Measurements from ENCODE around the gene L3MBTL3. TPM values are rescaled to one million over a fixed set of nuclear protein-coding genes. Genes with fewer than 3 reads are reported as not detected.
A peak's percentile ranks its signal among the peaks of the same experiment; 100 is the strongest.

The L3MBTL3 gene
- total RNA-seq, 1 donor from 2014 or later: 13.8 TPM

GRCh38 chr6:130026859-130027258, 8.5 kb downstream of the L3MBTL3 start:
- no peak for DNase-seq (ENCODE audit: low read depth)

GRCh38 chr6:130027948-130028347, 9.6 kb downstream of the L3MBTL3 start:
- no peak for DNase-seq (ENCODE audit: low read depth)

GRCh38 chr6:130029163-130029562, 10.8 kb downstream of the L3MBTL3 start:
- no peak for DNase-seq (ENCODE audit: low read depth)

GRCh38 chr6:130032758-130033340, 14.5 kb downstream of the L3MBTL3 start:
- DNase-seq (ENCODE audit: low read depth): no peak

GRCh38 chr6:130033949-130034348, 15.6 kb downstream of the L3MBTL3 start:
- no peak for DNase-seq (ENCODE audit: low read depth)

- peak; percentile 44 for DNase-seq (ENCODE audit: low read depth)
These were observed 16.2 kb downstream of the L3MBTL3 start for GRCh38 chr6:130034378-130035146.

- DNase-seq (ENCODE audit: low read depth): peak; percentile 41
These were observed 16.8 kb downstream of the L3MBTL3 start for GRCh38 chr6:130035211-130035610.

GRCh38 chr6:130037207-130037811, 18.9 kb downstream of the L3MBTL3 start:
- peak; percentile 9 for DNase-seq (ENCODE audit: low read depth)

- no peak for DNase-seq (ENCODE audit: low read depth)
These were observed 23.2 kb downstream of the L3MBTL3 start for GRCh38 chr6:130041594-130041993.

GRCh38 chr6:130043344-130043743, 25.0 kb downstream of the L3MBTL3 start:
- no peak for DNase-seq (ENCODE audit: low read depth)

GRCh38 chr6:130045622-130046021, 27.2 kb downstream of the L3MBTL3 start:
- no peak for DNase-seq (ENCODE audit: low read depth)

- DNase-seq (ENCODE audit: low read depth): no peak
These were observed 28.3 kb downstream of the L3MBTL3 start for GRCh38 chr6:130046671-130047070.

GRCh38 chr6:130047088-130047995, 29.0 kb downstream of the L3MBTL3 start:
- no peak for DNase-seq (ENCODE audit: low read depth)

- DNase-seq (ENCODE audit: low read depth): no peak
These were observed 31.8 kb downstream of the L3MBTL3 start for GRCh38 chr6:130050230-130050629.

- no peak for DNase-seq (ENCODE audit: low read depth)
These were observed 36.3 kb downstream of the L3MBTL3 start for GRCh38 chr6:130054725-130055124.

- DNase-seq (ENCODE audit: low read depth): no peak
These were observed 36.9 kb downstream of the L3MBTL3 start for GRCh38 chr6:130055271-130055670.

- DNase-seq (ENCODE audit: low read depth): no peak
These were observed 39.1 kb downstream of the L3MBTL3 start for GRCh38 chr6:130057495-130057894.

GRCh38 chr6:130063806-130064205, 45.4 kb downstream of the L3MBTL3 start:
- no peak for DNase-seq (ENCODE audit: low read depth)

- no peak for DNase-seq (ENCODE audit: low read depth)
These were observed 47.3 kb downstream of the L3MBTL3 start for GRCh38 chr6:130065609-130066156.

- DNase-seq (ENCODE audit: low read depth): no peak
These were observed 51.1 kb downstream of the L3MBTL3 start for GRCh38 chr6:130069485-130069884.

GRCh38 chr6:130070326-130070725, 51.9 kb downstream of the L3MBTL3 start:
- no peak for DNase-seq (ENCODE audit: low read depth)

All from myocyte (in vitro differentiated cells).